ENCODE measurements around the gene CDC16.

CDC16 gene

GRCh38 chr13:114304346-114305034, 69.8 kb downstream of the CDC16 start:
- Histone ChIP-seq H3K79me2 (ENCODE audit: low read length) (no peaks in the 10 kb centered on the region), H3K4me3 (ENCODE audit: low read length) (no peak overlapping the region), H3K27me3 (ENCODE audit: low read depth, low read length) (no peaks in the 10 kb centered on the region), H3K4me2 (ENCODE audit: low read length) (no peak overlapping the region), H3K36me3 (replicated peaks; ENCODE audit: low read depth, low read length) (peaks cover 39% of the 10 kb centered on the region), H3K9me3 (ENCODE audit: insufficient read depth, low read length) (no peaks in the 10 kb centered on the region), H3K9ac (ENCODE audit: low read length) (no peak overlapping the region), H2AFZ (ENCODE audit: low read depth, low read length) (no peak overlapping the region), H4K20me1 (ENCODE audit: insufficient read depth, low read length) (no peaks in the 10 kb centered on the region), H3K4me1 (ENCODE audit: low read length) (no peaks in the 10 kb centered on the region), H3K27ac (ENCODE audit: low read length) (no peak overlapping the region)
- TF ChIP-seq EZH2phosphoT487 (IDR thresholded peaks at IDR 0.05; ENCODE audit: low read depth), result no peak
- no peak for TF ChIP-seq CTCF (IDR thresholded peaks at IDR 0.05; ENCODE audit: low read depth, low read length)

GRCh38 chr13:114309086-114309485, 74.4 kb downstream of the CDC16 start:
- H3K4me1 ChIP-seq (ENCODE audit: low read length), result peaks cover 25% of the 10 kb centered on the region

GRCh38 chr13:114309806-114310410, 75.2 kb downstream of the CDC16 start:
- no peak overlapping the region for H3K9ac ChIP-seq (ENCODE audit: low read length)
- no peaks in the 10 kb centered on the region for H3K27me3 ChIP-seq (ENCODE audit: low read depth, low read length)
- H3K36me3 ChIP-seq (replicated peaks; ENCODE audit: low read depth, low read length), result peaks cover 15% of the 10 kb centered on the region
- H3K27ac ChIP-seq (ENCODE audit: low read length), result no peak overlapping the region
- no peak overlapping the region for H3K4me3 ChIP-seq (ENCODE audit: low read length)
- H3K4me2 ChIP-seq (ENCODE audit: low read length), result no peak overlapping the region
- TF ChIP-seq CTCF (IDR thresholded peaks at IDR 0.05; ENCODE audit: low read depth, low read length) (no peak), EZH2phosphoT487 (IDR thresholded peaks at IDR 0.05; ENCODE audit: low read depth) (no peak)
- peaks cover 14% of the 10 kb centered on the region for H3K79me2 ChIP-seq (ENCODE audit: low read length)
- H2AFZ ChIP-seq (ENCODE audit: low read depth, low read length), result no peak overlapping the region
- no peaks in the 10 kb centered on the region for H3K9me3 ChIP-seq (ENCODE audit: insufficient read depth, low read length)
- H4K20me1 ChIP-seq (ENCODE audit: insufficient read depth, low read length), result peaks cover under 1% of the 10 kb centered on the region; the same call in 1 of the 2 replicates
- peaks cover 25% of the 10 kb centered on the region for H3K4me1 ChIP-seq (ENCODE audit: low read length)

More at GRCh38 chr13:114309086-114309485, 74.4 kb downstream of the CDC16 start:
- no peak overlapping the region for H2AFZ ChIP-seq (ENCODE audit: low read depth, low read length)
- peaks cover 19% of the 10 kb centered on the region for H3K36me3 ChIP-seq (replicated peaks; ENCODE audit: low read depth, low read length)
- H4K20me1 ChIP-seq (ENCODE audit: insufficient read depth, low read length), result no peaks in the 10 kb centered on the region
- H3K27ac ChIP-seq (ENCODE audit: low read length), result no peak overlapping the region
- no peaks in the 10 kb centered on the region for H3K9me3 ChIP-seq (ENCODE audit: insufficient read depth, low read length)
- peaks cover 6% of the 10 kb centered on the region for H3K79me2 ChIP-seq (ENCODE audit: low read length)
- no peaks in the 10 kb centered on the region for H3K27me3 ChIP-seq (ENCODE audit: low read depth, low read length)
- TF ChIP-seq CTCF (IDR thresholded peaks at IDR 0.05; ENCODE audit: low read depth, low read length), result no peak
- no peak for TF ChIP-seq EZH2phosphoT487 (IDR thresholded peaks at IDR 0.05; ENCODE audit: low read depth)
- H3K4me3 ChIP-seq (ENCODE audit: low read length), result no peak overlapping the region
- no peak overlapping the region for H3K9ac ChIP-seq (ENCODE audit: low read length)
- no peak overlapping the region for H3K4me2 ChIP-seq (ENCODE audit: low read length)

- Histone ChIP-seq H4K20me1 (ENCODE audit: insufficient read depth, low read length) (peaks cover 11% of the 10 kb centered on the region), H3K4me2 (ENCODE audit: low read length) (no peak overlapping the region), H3K27ac (ENCODE audit: low read length) (no peak overlapping the region), H3K9me3 (ENCODE audit: insufficient read depth, low read length) (no peaks in the 10 kb centered on the region), H3K9ac (ENCODE audit: low read length) (no peak overlapping the region), H3K79me2 (ENCODE audit: low read length) (peaks cover 25% of the 10 kb centered on the region), H3K27me3 (ENCODE audit: low read depth, low read length) (no peaks in the 10 kb centered on the region), H3K36me3 (replicated peaks; ENCODE audit: low read depth, low read length) (peaks cover 15% of the 10 kb centered on the region), H3K4me1 (ENCODE audit: low read length) (peaks cover 32% of the 10 kb centered on the region), H2AFZ (ENCODE audit: low read depth, low read length) (no peak overlapping the region), H3K4me3 (ENCODE audit: low read length) (no peak overlapping the region)
- TF ChIP-seq CTCF (IDR thresholded peaks at IDR 0.05; ENCODE audit: low read depth, low read length) (no peak), EZH2phosphoT487 (IDR thresholded peaks at IDR 0.05; ENCODE audit: low read depth) (no peak)
Measured at GRCh38 chr13:114310956-114311355, 76.3 kb downstream of the CDC16 start.

Data from OCI-LY3 (cell line).